Thoracic aorta (tissue), 2 donors: ENCODE data around the gene PTPRO. TPM values are rescaled to one million over a fixed set of nuclear protein-coding genes. Genes with fewer than 3 reads are reported as not detected.

Source experiments
- ATAC-seq: fragments of 150-250 bp; one replicate; pipeline ENCODE4 v1.8.0; 2017; ENCODE audit warnings: low read depth; ENCODE audit not compliant: insufficient number of reproducible peaks, low FRiP score
- DNase-seq: peaks from one replicate; pipeline ENCODE4 v3.0.0-alpha.2; 2020; ENCODE audit warnings: low spot score
- H3K27ac ChIP-seq, 2 donors: fragments of 200-600 bp; sonication (generic); 1 replicate in 1 of 2; 2 replicates in 1 of 2; pipeline ENCODE4 v1.5.1; 2016; ENCODE audit warnings: mild to moderate bottlenecking in 2 of 2, moderate library complexity in 2 of 2
- H3K27me3 ChIP-seq: fragments of 200-600 bp; sonication (generic); replicated peaks from 2 replicates; pipeline ENCODE4 v1.6.0; 2016; ENCODE audit warnings: mild to moderate bottlenecking; ENCODE audit not compliant: insufficient read depth
- H3K36me3 ChIP-seq: fragments of 200-600 bp; sonication (generic); one replicate; pipeline ENCODE4 v1.5.1; 2016
- H3K4me1 ChIP-seq, 2 donors: fragments of 200-600 bp; sonication (generic); 1 replicate in 1 of 2; 2 replicates in 1 of 2; pipeline versions ENCODE4 v1.5.1 to v1.6.0; 2016; ENCODE audit warnings: low read depth in 2 of 2, mild to moderate bottlenecking in 1 of 2; ENCODE audit not compliant: control insufficient read depth in 1 of 2
- H3K4me3 ChIP-seq: fragments of 200-600 bp; sonication (generic); 2 replicates; pipeline ENCODE4 v1.5.1; 2016; ENCODE audit warnings: mild to moderate bottlenecking
- H3K9me3 ChIP-seq: fragments of 200-600 bp; sonication (generic); 2 replicates; pipeline ENCODE4 v1.5.1; 2016
- CTCF ChIP-seq: fragments of 200-600 bp; sonication (generic); IDR thresholded peaks from one replicate; pipeline ENCODE4 v1.5.1; 2019; ENCODE audit warnings: antibody characterized with exemption
- total RNA-seq, 2 donors: library from RNA; depleted of rRNA; stranded (reverse); fragments of >200 nt; gene quantifications; one replicate each; pipeline versions ENCODE4 v1.1.0 to v1.2.3, GENCODE V29; 2016

The PTPRO gene
- total RNA-seq, 2 donors from 2014 or later = 11.9 to 19.5 TPM

DNA sequence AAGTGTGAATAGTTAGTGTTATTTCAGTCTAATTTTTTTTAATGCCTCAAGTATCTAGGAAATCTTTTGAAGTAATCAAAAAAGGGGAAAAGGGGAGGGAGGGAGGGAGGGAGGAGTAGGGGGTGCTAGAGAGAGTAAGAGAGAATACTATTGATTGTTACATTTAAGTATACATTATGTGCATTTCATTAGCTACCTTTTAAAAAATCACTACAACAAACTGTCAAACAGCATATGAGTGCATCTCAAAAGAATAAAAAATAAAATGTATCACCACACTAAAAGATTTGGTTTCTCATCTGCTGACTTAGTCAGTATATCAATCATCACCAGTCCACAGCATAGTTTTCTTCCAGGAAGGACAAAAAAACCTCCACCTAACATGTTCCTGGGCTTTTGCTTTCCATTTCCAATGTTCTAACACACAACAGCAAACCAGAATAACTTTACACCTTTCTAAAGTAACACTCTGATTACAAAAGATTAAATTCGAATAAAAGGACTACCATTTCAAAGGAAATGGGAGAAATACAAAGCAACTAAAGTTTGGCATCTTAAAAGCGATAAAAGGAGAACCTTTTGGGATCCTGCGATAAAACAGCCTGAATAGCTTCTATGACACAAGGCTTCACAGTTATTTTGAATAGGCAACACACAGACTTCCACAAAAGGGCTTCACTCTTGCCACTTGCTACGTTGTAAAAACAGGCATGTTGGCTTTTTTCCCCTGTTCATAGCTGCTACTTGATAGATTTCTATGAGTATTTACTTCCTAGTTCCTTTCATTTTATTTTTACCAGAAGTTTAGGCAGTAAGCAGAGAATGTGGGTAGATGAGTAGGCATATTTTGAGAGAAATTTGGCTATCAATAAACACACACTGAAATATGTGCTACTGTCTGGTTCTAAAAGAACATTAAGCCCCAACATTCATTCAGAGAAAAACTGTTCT, 306.0 kb downstream of the PTPRO start:
- Histone ChIP-seq H3K36me3 (no peaks in the 10 kb centered on the region), H3K9me3 (no peaks in the 10 kb centered on the region), H3K4me1 (peaks cover 28 to 62% of the 10 kb centered on the region in 2 donors), H3K4me3 (peak overlapping the region; percentile 50), H3K27ac (peak overlapping the region; percentile 92 to 95), H3K27me3 (no peaks in the 10 kb centered on the region)
- DNase-seq = no peak
- peak; percentile 12 for ATAC-seq
- TF ChIP-seq CTCF = no peak

DNA sequence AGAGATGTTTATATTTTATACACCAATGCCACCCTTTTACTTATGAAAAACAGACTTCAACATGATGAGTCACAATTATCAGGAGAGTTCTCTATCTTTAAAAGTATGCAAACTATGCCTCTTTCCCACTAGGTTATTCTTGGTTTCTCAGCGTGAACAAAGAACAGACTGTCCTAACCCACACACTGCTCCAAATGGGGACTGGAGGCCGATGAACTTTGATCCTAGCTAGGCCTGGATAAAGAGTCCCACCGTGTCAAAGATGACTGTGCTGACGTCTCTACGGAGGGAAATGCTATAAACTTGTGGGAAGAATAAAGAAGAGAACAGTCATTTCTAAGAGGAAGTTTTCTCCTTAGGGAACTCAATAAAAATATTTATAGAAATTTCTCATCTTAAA, 306.8 kb downstream of the PTPRO start:
- Histone ChIP-seq H3K4me1 (peaks cover 33 to 62% of the 10 kb centered on the region in 2 donors), H3K9me3 (no peaks in the 10 kb centered on the region), H3K27me3 (no peaks in the 10 kb centered on the region), H3K36me3 (no peaks in the 10 kb centered on the region), H3K4me3 (no peak overlapping the region), H3K27ac (peak overlapping the region; percentile 92 to 95)
- ATAC-seq = peak; percentile 93
- peak; percentile 53 for DNase-seq
- no peak for TF ChIP-seq CTCF

DNA sequence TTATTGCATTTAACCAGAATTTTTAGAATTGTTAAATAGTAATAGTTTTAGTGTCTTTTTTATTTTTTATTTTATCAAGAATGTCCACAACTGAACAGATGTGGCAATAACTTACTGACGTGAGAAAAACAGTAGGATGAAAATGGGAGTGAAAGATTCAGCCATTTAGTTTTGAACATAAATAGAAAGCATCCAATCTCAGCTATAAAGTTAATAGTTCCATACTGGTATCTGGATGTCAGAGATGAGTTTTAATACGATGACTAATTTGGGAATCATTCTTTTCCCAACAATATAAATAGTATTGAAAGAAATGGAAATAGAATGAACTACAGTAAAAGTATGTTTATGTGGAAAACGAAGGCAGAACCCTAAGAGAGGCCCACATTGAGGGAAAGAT, 307.5 kb downstream of the PTPRO start:
- no peaks in the 10 kb centered on the region for H3K9me3 ChIP-seq
- TF ChIP-seq CTCF = no peak
- H3K27ac ChIP-seq = peak overlapping the region; percentile 92 to 95
- no peaks in the 10 kb centered on the region for H3K27me3 ChIP-seq
- H3K4me3 ChIP-seq = no peak overlapping the region
- no peak for DNase-seq
- H3K36me3 ChIP-seq = no peaks in the 10 kb centered on the region
- no peak for ATAC-seq
- peaks cover 33 to 61% of the 10 kb centered on the region in 2 donors for H3K4me1 ChIP-seq

GRCh38 chr12:15631007-15631715, 308.9 kb downstream of the PTPRO start:
- no peak for DNase-seq
- no peak for ATAC-seq
- Histone ChIP-seq H3K9me3 (no peaks in the 10 kb centered on the region), H3K4me3 (no peak overlapping the region), H3K27ac (peak overlapping the region; percentile 92 to 95), H3K27me3 (no peaks in the 10 kb centered on the region), H3K4me1 (peaks cover 33 to 51% of the 10 kb centered on the region in 2 donors), H3K36me3 (no peaks in the 10 kb centered on the region)
- TF ChIP-seq CTCF = no peak

- Histone ChIP-seq H3K9me3 (no peaks in the 10 kb centered on the region), H3K4me1 (peaks cover 34 to 49% of the 10 kb centered on the region in 2 donors), H3K4me3 (no peak overlapping the region), H3K27ac (peak overlapping the region; percentile 3 to 39), H3K27me3 (no peaks in the 10 kb centered on the region), H3K36me3 (no peaks in the 10 kb centered on the region)
- DNase-seq (no peak), ATAC-seq (no peak)
- no peak for TF ChIP-seq CTCF
These were observed 310.4 kb downstream of the PTPRO start for GRCh38 chr12:15632708-15633107.
